Neural cell (in vitro differentiated cells): Measurements from ENCODE around the gene BCOR.

Experiments
- CTCF ChIP-seq: fragments of 450-650 bp; IDR thresholded peaks from 2 replicates; pipeline ENCODE4 v1.5.1; 2014; ENCODE audit warnings: antibody characterized with exemption, mild to moderate bottlenecking, moderate library complexity; ENCODE audit not compliant: poor library complexity, severe bottlenecking
- EP300 ChIP-seq: fragments of 450-650 bp; conservative IDR thresholded peaks from 2 replicates; pipeline ENCODE4 v1.6.1; 2014; ENCODE audit warnings: antibody characterized with exemption, mild to moderate bottlenecking, moderate library complexity; ENCODE audit not compliant: poor library complexity, severe bottlenecking
- EZH2 ChIP-seq: fragments of 200-600, 300-800 bp; shearing (Covaris generic), sonication (generic); IDR thresholded peaks from 2 replicates; pipeline ENCODE4 v1.6.1; 2014; ENCODE audit warnings: antibody characterized with exemption, low read length, borderline replicate concordance, mild to moderate bottlenecking; ENCODE audit not compliant: insufficient read depth, poor library complexity, severe bottlenecking
- POLR2AphosphoS5 ChIP-seq: IDR thresholded peaks from 2 replicates; pipeline ENCODE4 v1.6.1; 2012
- RAD21 ChIP-seq: fragments of 450-650 bp; conservative IDR thresholded peaks from 2 replicates; pipeline ENCODE4 v1.6.1; 2014; ENCODE audit warnings: antibody characterized with exemption, mild to moderate bottlenecking, moderate library complexity
- SMC3 ChIP-seq: fragments of 450-650 bp; conservative IDR thresholded peaks from 2 replicates; pipeline ENCODE4 v1.6.1; 2014; ENCODE audit warnings: antibody characterized with exemption, mild to moderate bottlenecking, moderate library complexity; ENCODE audit not compliant: poor library complexity

GRCh38 chrX:40140706-40141499, 43.1 kb upstream of the BCOR start:
- TF ChIP-seq POLR2AphosphoS5 (no peak), RAD21 (no peak), CTCF (no peak), EZH2 (no peak), SMC3 (no peak), EP300 (no peak)
